Kidney epithelial cell (primary cell): ENCODE data around the gene LGALS9. TPM values are rescaled to one million over a fixed set of nuclear protein-coding genes. Genes with fewer than 3 reads are reported as not detected.

Source experiments
- DNase-seq: peaks from one replicate; pipeline ENCODE4 v3.0.0-alpha.2; 2010; ENCODE audit warnings: low read depth
- H3K27me3 ChIP-seq: 2 replicates; pipeline ENCODE4 v1.6.0; 2011; ENCODE audit warnings: low read length; ENCODE audit not compliant: control insufficient read depth, insufficient read depth
- H3K36me3 ChIP-seq: 2 replicates; pipeline ENCODE4 v1.5.1; 2011; ENCODE audit warnings: low read length; ENCODE audit not compliant: control insufficient read depth, insufficient read depth
- H3K4me3 ChIP-seq: 2 replicates; pipeline ENCODE4 v1.5.1; 2011; ENCODE audit warnings: low read depth, mild to moderate bottlenecking, control low read depth, low read length
- total RNA-seq: library from RNA; depleted of rRNA; stranded (reverse); fragments of >200 nt; gene quantifications from 2 replicates; pipeline ENCODE4 v1.2.3, GENCODE V29; 2015
- TF ChIP-seq, protein P1 (sequence below): IDR thresholded peaks from 2 replicates; pipeline ENCODE4 v1.5.1; 2011; ENCODE audit warnings: mild to moderate bottlenecking, moderate library complexity, low read length, control low read depth, inconsistent platforms; ENCODE audit not compliant: insufficient read depth, poor library complexity, severe bottlenecking

LGALS9 gene
- total RNA-seq, 1 donor from 2014 or later, result 3.4 TPM

DNA sequence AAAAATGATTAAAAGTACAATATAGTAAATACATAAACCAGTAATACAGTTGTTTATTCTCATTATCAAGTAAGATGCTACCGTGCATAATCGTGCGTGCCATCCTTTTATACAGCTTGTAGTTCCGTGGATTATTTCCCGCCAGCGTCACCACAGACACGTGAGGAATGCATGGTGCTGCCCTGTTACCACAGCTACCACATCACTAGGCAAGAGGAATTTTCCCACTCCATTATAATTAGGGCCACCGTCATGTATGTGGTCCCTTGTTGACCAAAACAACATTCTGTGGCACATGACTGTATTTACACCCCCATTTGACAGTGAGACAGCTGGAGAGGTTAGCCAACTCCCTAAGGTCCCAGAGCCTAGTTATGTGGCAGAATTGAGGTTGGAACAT lies 30.5 kb upstream of the LGALS9 start:
- DNase-seq, result no peak
- Histone ChIP-seq H3K36me3 (peaks cover 2% of the 10 kb centered on the region), H3K4me3 (no peak overlapping the region), H3K27me3 (no peaks in the 10 kb centered on the region)
- TF ChIP-seq, protein P1, sequence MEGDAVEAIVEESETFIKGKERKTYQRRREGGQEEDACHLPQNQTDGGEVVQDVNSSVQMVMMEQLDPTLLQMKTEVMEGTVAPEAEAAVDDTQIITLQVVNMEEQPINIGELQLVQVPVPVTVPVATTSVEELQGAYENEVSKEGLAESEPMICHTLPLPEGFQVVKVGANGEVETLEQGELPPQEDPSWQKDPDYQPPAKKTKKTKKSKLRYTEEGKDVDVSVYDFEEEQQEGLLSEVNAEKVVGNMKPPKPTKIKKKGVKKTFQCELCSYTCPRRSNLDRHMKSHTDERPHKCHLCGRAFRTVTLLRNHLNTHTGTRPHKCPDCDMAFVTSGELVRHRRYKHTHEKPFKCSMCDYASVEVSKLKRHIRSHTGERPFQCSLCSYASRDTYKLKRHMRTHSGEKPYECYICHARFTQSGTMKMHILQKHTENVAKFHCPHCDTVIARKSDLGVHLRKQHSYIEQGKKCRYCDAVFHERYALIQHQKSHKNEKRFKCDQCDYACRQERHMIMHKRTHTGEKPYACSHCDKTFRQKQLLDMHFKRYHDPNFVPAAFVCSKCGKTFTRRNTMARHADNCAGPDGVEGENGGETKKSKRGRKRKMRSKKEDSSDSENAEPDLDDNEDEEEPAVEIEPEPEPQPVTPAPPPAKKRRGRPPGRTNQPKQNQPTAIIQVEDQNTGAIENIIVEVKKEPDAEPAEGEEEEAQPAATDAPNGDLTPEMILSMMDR, result no peak

DNA sequence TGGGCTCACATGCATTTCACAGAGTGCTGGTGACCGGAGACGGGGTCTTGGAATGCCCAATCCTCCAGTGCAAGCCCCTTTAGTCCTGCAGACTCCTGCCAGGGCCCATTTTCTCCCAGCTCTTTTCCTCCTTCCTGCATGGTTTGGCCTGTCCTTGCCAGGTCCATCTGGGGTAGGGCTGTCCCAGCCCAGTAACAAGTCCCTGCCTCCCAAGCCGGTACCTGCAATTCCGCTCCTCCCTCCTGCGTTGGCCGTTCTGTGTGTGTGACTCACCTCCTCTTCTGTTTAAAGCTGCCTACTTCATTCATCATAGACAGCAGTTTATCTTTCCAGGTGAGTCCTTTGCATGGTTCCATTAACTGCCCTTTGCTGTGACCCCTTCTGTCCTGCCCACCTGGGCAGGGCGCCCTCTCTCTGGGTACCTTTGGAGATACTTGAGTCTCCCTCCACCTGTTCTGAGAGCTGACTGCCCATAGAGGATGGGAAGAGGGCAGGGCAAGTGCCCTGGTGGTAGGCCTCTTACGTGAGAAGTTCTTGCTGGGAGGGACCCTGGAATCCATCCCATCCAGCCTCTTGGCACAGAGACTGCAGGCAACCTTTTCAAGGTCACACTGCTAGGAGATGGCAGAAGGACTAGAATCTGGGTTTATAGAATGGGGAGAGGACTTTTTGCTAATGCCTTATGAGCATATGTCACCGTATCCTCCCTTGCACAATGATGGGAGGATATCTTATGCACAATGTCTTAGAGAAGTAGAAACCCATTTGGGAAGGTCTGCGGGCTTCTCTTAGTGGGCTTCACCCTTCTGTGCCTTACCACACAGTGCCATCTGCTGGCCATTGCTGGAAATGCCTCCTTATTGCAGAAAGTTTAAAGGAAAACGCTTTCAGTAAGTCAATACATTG lies 29.7 kb upstream of the LGALS9 start:
- H3K4me3 ChIP-seq, result no peak overlapping the region
- DNase-seq, result no peak
- TF ChIP-seq, protein P1, result peak; percentile 87
- H3K27me3 ChIP-seq, result no peaks in the 10 kb centered on the region
- no peaks in the 10 kb centered on the region for H3K36me3 ChIP-seq

DNA sequence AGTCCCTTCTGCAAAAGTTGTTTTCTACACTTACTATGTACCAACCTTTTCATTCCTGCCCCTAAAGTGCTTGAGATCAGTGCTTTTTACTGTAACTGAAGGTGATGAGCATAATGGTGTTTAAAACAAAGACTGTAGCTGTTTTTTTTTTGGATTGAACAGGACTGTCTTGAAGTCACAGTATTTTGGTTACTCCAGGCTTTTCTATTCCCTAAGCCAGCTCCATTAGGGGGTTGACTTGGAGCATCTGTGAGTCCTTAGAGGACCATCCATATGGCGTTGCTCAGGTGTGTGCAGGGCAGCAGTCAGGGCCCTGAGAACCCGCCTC lies 29.0 kb upstream of the LGALS9 start:
- H3K27me3 ChIP-seq, result no peaks in the 10 kb centered on the region
- no peak overlapping the region for H3K4me3 ChIP-seq
- DNase-seq, result no peak
- TF ChIP-seq, protein P1, result no peak
- no peaks in the 10 kb centered on the region for H3K36me3 ChIP-seq

DNA sequence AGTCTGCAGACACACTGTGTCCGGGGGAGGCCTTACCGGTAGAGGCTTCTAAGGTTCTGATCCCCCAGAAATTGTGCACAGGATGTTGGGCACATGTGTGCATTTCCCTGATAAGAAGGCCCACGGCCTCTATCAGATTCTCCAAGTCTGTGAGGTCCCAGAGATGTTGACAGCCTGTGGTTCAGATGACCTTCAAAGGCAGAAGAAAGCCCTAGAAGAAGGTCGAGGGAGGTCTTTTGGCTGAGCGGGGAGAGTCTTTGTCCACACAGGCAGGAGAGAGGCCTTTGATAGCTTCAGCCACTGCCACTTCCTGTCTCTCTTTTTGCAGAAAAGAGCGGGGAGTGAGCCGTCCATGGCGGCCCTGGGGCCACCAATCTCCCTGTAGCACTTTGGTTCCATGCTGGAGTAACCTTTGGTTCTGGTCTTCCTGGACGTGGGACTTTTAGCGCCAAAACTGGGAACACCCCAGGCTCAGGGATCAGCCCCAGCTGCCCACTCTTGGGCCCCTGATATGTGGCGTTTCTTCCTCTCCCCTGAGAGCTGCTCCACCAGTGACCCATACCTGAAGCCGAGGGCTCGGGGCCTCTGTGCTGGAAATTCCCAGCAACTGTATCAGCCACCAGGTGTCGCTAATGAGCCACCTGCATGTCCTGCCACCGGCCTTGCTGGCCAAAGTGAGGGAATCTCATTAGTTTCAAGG lies 28.1 kb upstream of the LGALS9 start:
- no peaks in the 10 kb centered on the region for H3K36me3 ChIP-seq
- DNase-seq, result peak; percentile 26

GRCh38 chr17:27603421-27603770 lies 27.6 kb upstream of the LGALS9 start:
- H3K27me3 ChIP-seq, result no peaks in the 10 kb centered on the region
- TF ChIP-seq, protein P1, result no peak
- H3K4me3 ChIP-seq, result no peak overlapping the region
- H3K36me3 ChIP-seq, result no peaks in the 10 kb centered on the region
- no peak for DNase-seq

More for the DNA sequence above, 28.1 kb upstream of the LGALS9 start:
- H3K4me3 ChIP-seq, result no peak overlapping the region
- no peaks in the 10 kb centered on the region for H3K27me3 ChIP-seq
- TF ChIP-seq, protein P1, result peak; percentile 99
